KMS-11 (cell line): ENCODE results near the gene CBLL1.

Experiments
- H2AFZ ChIP-seq: fragments of 200-600 bp; sonication (generic); 2 replicates; pipeline ENCODE4 v1.6.1; 2016; ENCODE audit warnings: antibody characterized with exemption, mixed run types, low read depth
- H3K27ac ChIP-seq: fragments of 200-600 bp; sonication (generic); 2 replicates; pipeline ENCODE4 v1.6.1; 2016; ENCODE audit warnings: mild to moderate bottlenecking, mixed run types
- H3K27me3 ChIP-seq: fragments of 200-600 bp; sonication (generic); 2 replicates; pipeline ENCODE4 v1.6.1; 2017; ENCODE audit warnings: mild to moderate bottlenecking, low read depth, mixed run types, moderate library complexity; ENCODE audit not compliant: insufficient read depth
- H3K36me3 ChIP-seq: fragments of 200-600 bp; sonication (generic); 2 replicates; pipeline ENCODE4 v1.6.1; 2017; ENCODE audit warnings: mild to moderate bottlenecking, mixed run types; ENCODE audit not compliant: insufficient read depth
- H3K4me1 ChIP-seq: fragments of 200-600 bp; sonication (generic); 2 replicates; pipeline ENCODE4 v1.6.1; 2016; ENCODE audit warnings: mild to moderate bottlenecking, low read depth, mixed run types; ENCODE audit not compliant: poor library complexity, severe bottlenecking
- H3K4me2 ChIP-seq: fragments of 200-600 bp; sonication (generic); 2 replicates; pipeline ENCODE4 v1.7.0; 2016; ENCODE audit warnings: mild to moderate bottlenecking, mixed run types
- H3K4me3 ChIP-seq: fragments of 200-600 bp; sonication (generic); IDR thresholded peaks from 2 replicates; pipeline ENCODE4 v1.6.1; 2017; ENCODE audit warnings: low read depth, low read length, mixed read lengths; ENCODE audit not compliant: insufficient read depth
- H3K79me2 ChIP-seq: fragments of 200-600 bp; sonication (generic); 2 replicates; pipeline ENCODE4 v1.6.1; 2016; ENCODE audit warnings: low read depth, mixed run types; ENCODE audit not compliant: insufficient read depth
- H3K9ac ChIP-seq: fragments of 200-600 bp; sonication (generic); 2 replicates; pipeline ENCODE4 v1.6.1; 2016; ENCODE audit warnings: mild to moderate bottlenecking, mixed run types
- H4K20me1 ChIP-seq: fragments of 200-600 bp; sonication (generic); 2 replicates; pipeline ENCODE4 v1.6.1; 2016; ENCODE audit warnings: mild to moderate bottlenecking, mixed run types; ENCODE audit not compliant: insufficient read depth
- CTCF ChIP-seq: fragments of 200-600 bp; sonication (generic); conservative IDR thresholded peaks from 2 replicates; pipeline ENCODE4 v1.6.1; 2017; ENCODE audit warnings: low read depth, mild to moderate bottlenecking, antibody characterized with exemption, low read length, moderate library complexity, mixed read lengths

Gene CBLL1

GRCh38 chr7:107743567-107744344, at the start of gene CBLL1:
Gene CBLL1, plus strand, starts transcription at chr7:107744142. Its CDS starts 22 bp downstream, at chr7:107744164.
- Histone ChIP-seq H3K36me3 (no peaks in the 10 kb centered on the region), H3K4me1 (peaks cover 40% of the 10 kb centered on the region)

GRCh38 chr7:107694386-107694785, 49.6 kb upstream of the CBLL1 start:
- Histone ChIP-seq H3K79me2 (no peaks in the 10 kb centered on the region), H4K20me1 (no peaks in the 10 kb centered on the region), H3K27me3 (no peaks in the 10 kb centered on the region), H3K36me3 (no peaks in the 10 kb centered on the region), H3K4me2 (no peak overlapping the region), H3K27ac (no peak overlapping the region), H3K9ac (no peak overlapping the region), H3K4me1 (no peaks in the 10 kb centered on the region), H2AFZ (no peak overlapping the region), H3K4me3 (no peak overlapping the region)
- TF ChIP-seq CTCF: no peak

More at GRCh38 chr7:107743567-107744344, at the start of gene CBLL1:
- no peak within 1 kb of the TSS for H3K4me3 ChIP-seq
- H3K27ac ChIP-seq: peak within 1 kb of the TSS; percentile 96
- H3K79me2 ChIP-seq: peaks cover 48% of the 10 kb centered on the region
- no peaks in the 10 kb centered on the region for H3K27me3 ChIP-seq
- H3K9ac ChIP-seq: peak within 1 kb of the TSS; percentile 92
- peak; percentile 53; the same call in 1 of the 2 replicates for TF ChIP-seq CTCF
- H2AFZ ChIP-seq: peak within 1 kb of the TSS; percentile 89
- peak within 1 kb of the TSS; percentile 82 for H3K4me2 ChIP-seq
- H4K20me1 ChIP-seq: peaks cover 21% of the 10 kb centered on the region

GRCh38 chr7:107696330-107696946, 47.5 kb upstream of the CBLL1 start:
- Histone ChIP-seq H3K27ac (no peak overlapping the region), H3K36me3 (no peaks in the 10 kb centered on the region), H3K79me2 (no peaks in the 10 kb centered on the region), H3K9ac (no peak overlapping the region), H3K4me3 (no peak overlapping the region), H3K4me1 (no peaks in the 10 kb centered on the region), H2AFZ (no peak overlapping the region), H3K27me3 (no peaks in the 10 kb centered on the region), H4K20me1 (no peaks in the 10 kb centered on the region), H3K4me2 (no peak overlapping the region)
- no peak for TF ChIP-seq CTCF

- Histone ChIP-seq H3K9ac (no peak overlapping the region), H4K20me1 (no peaks in the 10 kb centered on the region), H3K27me3 (no peaks in the 10 kb centered on the region), H3K36me3 (no peaks in the 10 kb centered on the region), H3K4me1 (no peaks in the 10 kb centered on the region), H3K79me2 (no peaks in the 10 kb centered on the region), H3K4me3 (no peak overlapping the region), H2AFZ (no peak overlapping the region), H3K4me2 (no peak overlapping the region), H3K27ac (no peak overlapping the region)
- TF ChIP-seq CTCF: no peak
Measured at GRCh38 chr7:107697321-107698049, 46.5 kb upstream of the CBLL1 start.
